GM19452 (cell line): ENCODE data around the gene PPAN.

Experiments used
- ATAC-seq: cut with Tn5 transposase; IDR thresholded peaks from one replicate; pipeline ENCODE4 v1.9.1; 2021; ENCODE audit not compliant: unreplicated experiment

The PPAN gene

GRCh38 chr19:10138879-10139795, 33.0 kb downstream of the PPAN start:
- ATAC-seq = no peak

- no peak for ATAC-seq
Observed at GRCh38 chr19:10139952-10140351, 33.8 kb downstream of the PPAN start.

- ATAC-seq = no peak
Observed at GRCh38 chr19:10141479-10141878, 35.3 kb downstream of the PPAN start.

GRCh38 chr19:10141973-10142372, 35.8 kb downstream of the PPAN start:
- ATAC-seq = no peak

- no peak for ATAC-seq
Observed at GRCh38 chr19:10142701-10143375, 36.7 kb downstream of the PPAN start.

- ATAC-seq = no peak
Observed at GRCh38 chr19:10143681-10144080, 37.5 kb downstream of the PPAN start.

GRCh38 chr19:10144361-10144760, 38.2 kb downstream of the PPAN start:
- no peak for ATAC-seq

GRCh38 chr19:10145031-10145430, 38.9 kb downstream of the PPAN start:
- no peak for ATAC-seq

- no peak for ATAC-seq
Observed at GRCh38 chr19:10146142-10146541, 40.0 kb downstream of the PPAN start.

GRCh38 chr19:10149427-10149826, 43.3 kb downstream of the PPAN start:
- no peak for ATAC-seq

GRCh38 chr19:10151521-10151920, 45.4 kb downstream of the PPAN start:
- ATAC-seq = no peak

- ATAC-seq = no peak
Observed at GRCh38 chr19:10152100-10152499, 45.9 kb downstream of the PPAN start.

GRCh38 chr19:10155839-10156238, 49.7 kb downstream of the PPAN start:
- no peak for ATAC-seq

GRCh38 chr19:10158071-10158470, 51.9 kb downstream of the PPAN start:
- ATAC-seq = no peak

GRCh38 chr19:10158485-10158884, 52.3 kb downstream of the PPAN start:
- ATAC-seq = no peak

GRCh38 chr19:10159610-10160009, 53.4 kb downstream of the PPAN start:
- ATAC-seq = no peak
